Colon (tissue), 2 donors: ENCODE results near the gene HDAC9.
A peak's percentile ranks its signal among the peaks of the same experiment; 100 is the strongest.

Experiments
- FAIRE-seq: peaks from 2 replicates; lab custom pipeline; 2012; peaks lifted over from hg19 to GRCh38; lab: Jason Lieb, UNC
- donor health status: control.
- donor health status: control.

The HDAC9 gene

DNA sequence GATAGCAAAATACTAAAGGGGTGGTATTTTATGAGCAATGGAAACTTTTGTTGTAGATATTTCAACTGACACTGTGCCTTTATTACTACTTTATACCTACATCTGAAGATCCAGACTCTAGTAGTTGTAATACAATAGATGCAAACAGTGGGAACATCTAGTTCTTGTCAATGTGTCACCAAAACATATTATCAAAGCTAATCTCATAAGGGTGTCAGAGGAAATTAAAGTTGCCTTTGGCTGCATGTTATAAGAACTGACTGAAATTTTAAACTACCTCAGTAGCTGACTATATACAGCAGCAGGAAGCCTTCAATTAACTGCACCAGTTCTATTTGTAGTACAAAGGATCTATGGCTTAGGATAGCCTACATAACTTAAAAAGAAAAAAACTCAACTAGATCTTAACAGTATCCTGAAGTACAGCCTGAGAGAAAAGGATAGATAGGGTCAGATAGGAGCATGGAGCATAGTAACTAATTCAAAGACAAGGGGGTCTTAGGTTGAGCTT lies 30.9 kb downstream of the HDAC9 start:
- FAIRE-seq, result no peak

DNA sequence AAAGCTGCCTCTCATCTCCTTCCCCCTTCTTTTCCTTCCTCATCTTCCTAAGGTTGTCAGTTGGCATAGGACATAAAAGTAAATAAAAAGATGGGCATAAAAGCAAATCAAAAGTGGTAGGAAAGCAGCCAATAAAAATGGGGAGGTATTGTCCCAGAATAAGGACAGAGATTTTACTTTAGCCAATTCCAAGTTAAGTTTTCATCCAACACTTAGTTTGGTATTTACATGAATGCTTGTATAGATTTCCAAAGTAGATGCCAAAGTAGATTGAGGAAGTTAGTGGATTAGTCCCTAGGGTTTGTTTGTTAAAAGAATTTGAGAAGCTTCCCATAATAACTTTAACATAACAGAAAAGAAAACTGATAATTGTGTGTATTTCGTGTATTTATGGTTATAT lies 33.7 kb downstream of the HDAC9 start:
- no peak for FAIRE-seq

DNA sequence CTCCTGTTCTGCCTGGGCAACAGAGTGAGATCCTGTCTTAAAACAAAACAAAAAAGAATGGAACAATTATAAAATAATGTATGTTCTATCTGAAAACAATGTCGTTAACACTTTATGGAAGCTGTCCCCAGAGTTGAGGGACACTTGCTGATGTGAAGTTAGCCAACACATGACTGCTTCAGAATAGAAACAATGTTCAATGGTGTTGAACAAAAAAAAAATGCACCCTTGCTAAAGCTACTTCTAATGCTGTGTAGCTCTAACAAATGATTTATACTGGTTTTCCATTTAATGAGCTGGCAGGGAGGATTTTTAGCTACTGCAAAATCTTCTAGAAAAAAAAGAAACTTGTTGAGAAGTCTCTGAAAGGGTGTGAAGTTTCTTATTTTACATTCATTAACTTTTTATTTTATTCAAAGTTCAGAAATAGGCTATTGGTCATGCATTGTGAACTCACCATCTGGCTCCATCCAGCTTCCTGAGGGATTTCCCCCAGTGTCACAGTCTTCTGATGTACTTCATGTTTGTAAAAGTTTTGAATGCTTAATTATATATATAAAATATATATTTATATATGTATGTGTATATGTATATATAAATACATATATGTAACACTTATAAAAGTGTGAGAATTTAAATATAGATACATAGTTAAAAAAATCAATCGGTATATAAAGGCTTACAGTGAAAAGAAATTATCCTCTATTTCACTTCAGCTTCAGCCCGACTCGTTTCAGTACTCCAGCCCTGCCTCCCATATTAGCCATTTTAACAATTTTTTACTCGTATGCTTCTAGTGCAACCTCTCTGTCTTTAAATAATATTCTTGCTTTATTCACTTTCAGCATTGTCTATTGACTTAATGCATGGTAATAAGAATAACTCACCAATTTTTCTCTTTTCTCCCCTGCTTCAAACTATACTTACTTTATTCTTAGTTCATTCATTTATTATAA lies 35.0 kb downstream of the HDAC9 start:
- FAIRE-seq, result peak; percentile 36

DNA sequence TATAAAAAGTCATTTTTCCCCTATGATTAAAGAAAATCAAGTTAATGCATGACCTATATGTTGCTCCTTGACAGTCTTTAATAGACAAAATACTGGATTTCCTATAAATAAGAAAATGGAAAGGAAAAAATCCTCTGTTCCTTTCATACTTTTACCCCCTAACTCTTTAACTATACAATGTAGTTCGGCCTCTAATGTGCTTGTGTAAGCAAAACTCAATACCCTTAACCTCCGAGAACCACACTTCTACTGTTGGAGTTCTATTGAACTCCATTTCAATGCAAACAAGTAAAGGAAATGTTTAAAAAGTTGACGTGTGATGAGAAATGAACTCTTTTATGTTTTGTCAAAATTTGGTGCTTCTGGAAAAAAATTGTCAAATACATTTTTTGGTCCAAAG lies 36.0 kb downstream of the HDAC9 start:
- FAIRE-seq, result no peak

DNA sequence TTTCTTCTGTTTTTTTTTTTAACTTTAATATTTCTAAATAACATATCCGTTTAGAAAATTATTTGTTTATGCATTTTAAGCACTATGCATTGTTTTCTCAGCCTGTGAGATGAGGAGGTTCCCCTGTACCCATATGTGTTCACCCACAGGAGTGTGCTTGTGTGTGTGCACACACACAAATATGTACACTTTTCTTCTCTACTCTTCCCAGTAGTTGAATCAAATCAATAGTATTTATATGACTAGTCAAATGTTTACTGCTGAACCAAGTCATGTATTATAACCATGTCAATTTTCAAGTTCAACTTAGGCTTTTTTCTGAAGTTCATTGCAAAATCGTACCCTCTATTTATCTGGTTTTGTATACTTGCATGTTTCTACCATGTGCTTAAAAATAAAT lies 37.3 kb downstream of the HDAC9 start:
- no peak for FAIRE-seq

DNA sequence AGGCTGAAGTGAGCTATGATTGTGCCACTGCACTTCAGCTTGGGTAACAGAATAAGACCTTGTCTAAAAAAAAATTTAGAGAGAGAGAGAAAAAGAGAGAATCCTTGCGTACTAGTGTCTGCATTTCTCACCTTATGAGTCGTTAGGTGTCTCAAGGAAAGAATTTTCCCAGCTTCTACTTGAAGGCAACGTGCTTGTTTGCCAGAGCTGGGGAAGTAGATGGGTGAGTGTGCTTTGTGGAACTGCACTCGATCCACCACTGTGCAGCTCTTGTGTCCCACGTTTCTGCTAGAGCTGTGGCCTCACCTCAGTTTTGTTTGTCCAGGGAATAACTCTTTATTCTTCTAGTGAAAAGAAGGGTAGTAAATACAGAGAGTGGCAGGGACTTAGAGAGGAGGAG lies 38.9 kb downstream of the HDAC9 start:
- no peak for FAIRE-seq

DNA sequence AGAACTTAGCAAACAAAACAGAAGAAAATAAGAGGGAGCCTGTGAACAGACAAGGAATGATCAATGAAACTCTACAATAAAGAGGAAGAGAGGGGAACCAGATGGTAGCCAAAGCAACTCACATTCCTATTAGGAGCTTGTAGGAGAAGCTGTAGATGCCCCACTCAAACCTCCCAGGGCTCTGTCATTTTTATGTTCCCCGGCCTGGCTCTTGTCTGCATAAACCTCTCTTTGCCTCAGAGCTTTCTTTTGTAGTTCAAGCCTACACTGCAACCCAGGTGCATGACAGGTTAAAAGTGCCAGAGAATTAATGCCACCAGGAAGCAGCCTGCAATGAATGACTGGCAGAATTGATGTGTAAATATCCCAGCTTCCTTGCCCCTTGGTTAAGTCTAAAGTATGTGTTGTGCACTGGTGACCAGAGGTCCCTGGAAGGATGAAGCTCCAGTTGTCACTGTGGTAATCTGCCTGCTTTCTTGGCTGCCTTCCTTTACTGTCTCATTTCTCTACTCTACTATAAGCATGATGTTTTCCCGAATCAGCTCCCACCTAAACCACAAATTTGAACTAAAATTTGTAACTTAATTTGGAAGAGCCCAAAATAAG lies 40.4 kb downstream of the HDAC9 start:
- no peak for FAIRE-seq

DNA sequence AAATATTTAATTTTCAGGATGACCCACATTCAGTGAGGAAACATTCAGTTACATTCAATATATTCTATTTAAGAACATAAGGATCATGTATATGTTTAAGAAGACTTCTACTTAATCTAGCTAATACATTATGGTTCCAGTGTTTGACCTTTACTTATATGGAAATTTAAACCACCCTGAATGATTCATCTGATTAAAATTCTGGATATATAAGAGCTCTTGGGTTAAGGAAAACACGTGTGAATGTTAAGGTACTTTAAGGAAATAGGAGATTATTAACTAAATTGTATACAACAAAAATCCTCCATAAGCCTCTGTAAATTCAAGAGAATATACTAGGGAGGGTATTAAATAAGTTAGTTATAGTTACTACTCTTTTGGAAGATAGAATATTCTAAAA lies 40.9 kb downstream of the HDAC9 start:
- FAIRE-seq, result no peak

DNA sequence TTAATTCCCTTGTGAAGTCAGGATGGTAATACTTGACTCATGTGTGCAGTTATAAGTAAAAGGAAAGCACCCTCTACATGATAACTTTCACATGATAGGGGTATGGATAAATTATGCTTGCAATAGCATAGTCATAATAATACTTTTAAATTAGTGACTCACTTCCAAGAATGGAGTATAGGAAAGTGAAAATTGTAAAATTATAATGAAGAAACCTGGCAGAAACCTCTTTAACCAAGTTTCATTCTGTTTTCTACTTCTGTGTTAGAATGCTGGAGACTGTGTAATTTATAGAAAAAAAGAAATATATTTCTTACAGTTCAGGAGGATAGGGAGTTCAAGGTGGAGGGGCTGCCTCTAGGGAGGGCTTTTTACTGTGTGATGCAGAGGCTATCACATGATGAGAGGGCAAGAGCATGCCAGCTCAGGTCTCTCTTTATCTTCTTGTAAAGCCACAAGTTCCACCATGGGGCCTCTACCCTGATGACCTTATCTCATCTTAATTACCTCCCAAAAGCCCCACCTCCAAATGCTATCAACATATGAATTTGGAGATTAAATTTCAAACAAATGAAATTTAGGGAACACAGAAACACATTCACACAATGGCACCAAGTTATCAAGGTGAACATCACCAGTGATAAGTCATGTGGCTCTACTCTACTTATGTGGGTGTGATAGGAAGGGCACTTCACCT lies 43.2 kb downstream of the HDAC9 start:
- no peak for FAIRE-seq

DNA sequence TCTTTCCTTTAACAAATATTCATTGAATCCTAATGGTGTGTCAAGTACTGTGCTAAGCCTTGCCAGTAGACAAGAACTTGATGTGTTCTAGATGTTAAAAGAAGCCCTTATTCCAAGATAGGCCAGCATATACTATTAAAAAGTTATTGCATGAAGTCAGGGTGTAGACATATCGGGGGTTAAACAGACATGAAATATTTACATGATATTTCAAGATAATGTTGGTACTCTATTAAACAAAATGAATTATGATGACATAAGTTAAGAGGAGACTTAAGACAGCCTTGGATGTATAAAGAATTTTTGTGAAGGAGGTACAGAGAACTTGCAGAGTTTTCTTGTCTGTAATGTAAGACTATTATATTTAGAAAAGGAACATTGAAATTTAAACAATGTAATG lies 44.8 kb downstream of the HDAC9 start:
- FAIRE-seq, result no peak

DNA sequence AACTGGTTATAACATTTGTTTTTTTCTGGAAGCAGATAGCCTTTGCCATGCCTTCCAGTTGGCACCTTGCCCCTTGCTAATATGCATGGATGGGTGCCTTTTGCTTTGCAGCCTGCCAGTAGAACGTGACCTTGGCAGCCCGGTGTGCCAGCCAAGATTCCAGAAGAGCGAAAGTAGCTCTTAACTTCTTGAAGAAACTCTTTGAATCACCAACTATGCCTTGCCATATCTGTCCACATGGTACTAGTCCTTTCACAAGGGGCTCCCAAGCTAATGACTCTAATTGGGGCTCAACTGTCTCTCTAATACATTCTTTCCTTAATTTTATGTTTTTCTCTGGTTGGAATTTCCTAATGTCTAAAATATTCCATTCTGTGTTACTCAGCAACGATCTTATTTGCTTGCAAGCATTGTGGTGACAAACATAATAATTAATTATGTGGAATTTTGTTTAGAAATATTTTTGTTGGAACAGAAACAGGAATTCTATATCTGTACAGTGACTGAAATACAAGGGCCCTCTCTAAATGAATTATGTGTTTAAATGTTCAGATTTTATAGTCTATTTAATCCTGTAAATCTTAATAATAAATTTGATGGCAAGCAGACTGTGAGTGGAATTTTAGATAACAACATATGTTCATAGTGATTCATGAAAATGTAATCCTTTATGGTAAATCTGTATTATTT lies 45.8 kb downstream of the HDAC9 start:
- peak; percentile 43 for FAIRE-seq

DNA sequence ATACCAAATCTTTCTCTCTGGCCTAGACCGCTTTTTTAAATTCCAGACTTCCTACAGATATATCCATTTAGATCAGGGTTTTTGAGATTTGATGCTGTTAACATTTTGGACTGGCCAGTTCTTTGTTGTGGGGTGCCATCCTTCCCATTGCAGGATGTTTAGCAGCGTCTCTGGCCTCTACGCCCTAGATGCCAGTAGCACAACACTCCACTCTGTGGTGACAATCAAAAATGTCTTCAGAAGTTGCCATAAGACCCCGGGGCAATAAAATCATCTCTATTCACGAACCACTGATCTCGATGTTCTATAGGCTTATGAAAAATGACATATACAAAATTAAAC lies 46.3 kb downstream of the HDAC9 start:
- FAIRE-seq, result no peak

DNA sequence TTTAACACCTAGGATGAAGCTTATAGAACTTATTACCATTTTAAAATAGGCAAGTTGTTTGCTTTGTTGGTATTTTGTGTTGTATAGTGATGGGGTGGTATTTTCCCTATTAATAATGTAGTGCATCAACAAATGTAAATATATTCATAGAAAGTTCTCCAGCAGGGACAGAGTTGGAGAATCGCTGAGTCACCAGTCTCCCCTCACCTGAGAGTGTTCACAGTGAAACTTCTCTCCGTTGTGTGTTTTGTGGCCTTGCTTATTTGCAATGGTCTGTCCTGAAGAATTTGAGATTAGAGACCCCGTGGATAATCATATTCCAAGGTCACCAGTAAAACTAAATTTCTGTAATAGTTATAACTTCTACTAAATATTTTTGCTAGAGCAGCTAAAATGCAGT lies 51.0 kb downstream of the HDAC9 start:
- FAIRE-seq, result no peak

DNA sequence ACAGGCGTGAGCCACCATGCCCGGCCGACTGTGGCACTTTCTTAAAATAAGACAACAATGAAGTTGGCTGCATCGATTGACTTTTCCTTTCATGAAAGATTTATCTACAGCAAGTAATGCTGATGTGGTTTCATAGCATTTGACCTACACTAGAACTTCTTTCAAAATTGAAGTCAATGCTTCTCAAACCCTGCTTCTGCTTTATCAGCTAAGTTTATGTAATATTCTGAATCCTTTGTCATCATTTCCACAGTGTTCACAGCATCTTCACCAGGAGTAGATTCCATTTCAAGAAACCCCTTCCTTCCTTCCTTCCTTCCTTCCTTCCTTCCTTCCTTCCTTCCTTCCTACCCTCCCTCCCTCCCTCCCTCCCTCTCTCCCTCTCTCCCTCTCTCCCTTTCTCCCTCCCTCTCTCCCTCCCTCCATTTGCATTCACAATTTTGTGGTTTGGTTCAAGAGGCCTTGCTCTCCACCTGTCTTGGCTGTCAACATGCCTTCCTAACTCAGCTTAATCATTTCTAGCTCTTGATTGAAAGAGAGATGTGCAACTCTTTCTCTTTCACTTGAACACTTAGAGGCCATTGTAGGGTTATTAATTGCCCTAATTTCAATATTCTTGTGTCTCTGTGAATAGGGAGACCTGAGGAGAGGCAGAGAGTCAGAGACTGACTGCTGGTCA lies 52.1 kb downstream of the HDAC9 start:
- no peak for FAIRE-seq

DNA sequence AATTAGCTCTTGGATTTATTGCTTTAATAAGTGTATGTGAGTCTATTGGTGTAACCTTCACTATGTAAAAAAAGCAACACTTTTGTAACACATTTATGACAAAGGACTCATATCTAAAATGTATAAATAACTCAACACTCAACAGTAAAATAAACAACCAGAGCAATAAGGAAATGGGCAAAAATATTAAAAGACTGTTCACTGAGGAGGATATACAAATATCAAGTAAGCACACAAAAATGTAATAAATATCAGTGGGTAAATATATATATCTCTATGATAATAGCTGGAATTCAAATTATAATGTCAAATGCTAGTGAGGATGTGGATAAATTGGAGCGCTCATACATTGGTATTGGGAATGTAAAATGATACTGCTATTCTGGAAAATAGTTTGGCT lies 53.0 kb downstream of the HDAC9 start:
- no peak for FAIRE-seq

DNA sequence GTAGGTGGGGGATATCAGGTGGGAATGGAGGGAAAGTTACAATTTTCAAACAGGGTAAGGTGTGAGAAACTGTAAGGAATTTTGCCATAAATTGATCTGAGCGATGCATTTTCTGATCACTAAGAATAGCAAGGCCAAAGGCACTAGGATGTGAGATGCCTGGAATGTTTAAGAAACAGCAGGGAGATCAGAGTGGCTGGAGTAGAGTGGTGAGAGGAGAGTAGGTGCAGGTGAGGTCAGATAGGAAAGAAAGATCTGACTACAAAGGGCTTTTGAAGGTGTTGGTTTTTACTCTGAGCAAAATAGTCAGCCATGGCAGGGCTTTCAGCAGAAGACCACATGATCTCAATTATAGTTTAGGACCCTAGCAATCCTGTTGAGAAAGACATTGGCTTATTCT lies 55.0 kb downstream of the HDAC9 start:
- FAIRE-seq, result no peak

DNA sequence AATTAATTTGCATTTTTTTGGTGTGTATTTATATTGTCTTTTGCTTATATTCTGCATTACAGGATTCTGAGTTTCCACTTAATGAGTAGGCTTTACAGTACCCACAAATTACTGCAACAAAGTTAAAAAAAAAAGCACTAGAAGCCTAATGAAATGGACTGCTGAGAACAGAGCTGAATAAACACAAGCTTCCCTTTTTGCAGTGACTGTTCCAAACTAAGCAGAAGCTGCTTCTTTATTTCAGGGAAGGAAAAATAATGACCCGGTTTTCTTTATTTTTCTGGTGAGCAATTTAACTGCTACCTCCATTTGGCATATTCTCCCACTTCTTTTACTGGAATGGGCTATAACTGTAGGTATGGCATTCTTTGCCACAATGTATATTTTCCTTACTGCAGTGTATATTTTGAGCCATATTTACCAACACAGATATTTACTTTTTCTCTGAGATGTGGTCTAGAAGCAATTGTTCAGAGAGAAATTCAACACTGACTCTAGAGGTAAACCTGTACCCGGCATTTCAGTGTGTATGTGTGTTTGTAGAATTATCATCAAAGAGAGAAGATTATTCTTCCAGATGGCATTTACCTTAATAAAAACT lies 56.9 kb downstream of the HDAC9 start:
- FAIRE-seq, result no peak

DNA sequence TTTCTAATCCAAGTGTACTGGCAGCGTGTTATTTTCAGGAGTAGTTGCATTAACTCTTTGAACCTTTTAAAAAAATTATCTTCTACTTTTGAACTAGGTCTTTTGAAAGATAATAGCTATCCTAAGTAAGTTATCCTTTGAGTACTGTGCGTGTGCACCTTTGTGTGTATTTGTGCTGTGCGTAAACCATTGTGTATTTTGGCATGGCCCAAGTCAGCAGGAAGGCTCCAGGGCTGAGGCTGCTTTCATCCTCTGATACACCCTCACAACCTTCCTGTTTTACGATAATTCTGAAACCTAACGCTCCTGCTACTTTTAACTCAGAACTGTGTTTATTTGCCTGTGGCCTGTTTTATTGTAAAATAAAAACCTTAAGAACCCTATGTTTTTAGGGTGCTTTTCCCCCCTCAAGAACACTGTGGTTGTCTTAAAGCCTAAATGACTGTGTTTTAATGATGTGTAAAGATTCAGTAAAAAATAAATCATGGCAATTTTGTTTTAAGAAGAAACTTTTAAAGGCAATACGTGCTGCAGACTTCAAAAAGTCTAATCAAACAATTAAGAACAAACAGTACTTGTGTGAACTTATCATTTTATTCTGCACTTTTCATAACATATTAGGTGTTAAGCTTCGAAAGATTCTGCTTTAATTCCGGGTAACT lies 57.5 kb downstream of the HDAC9 start:
- no peak for FAIRE-seq

DNA sequence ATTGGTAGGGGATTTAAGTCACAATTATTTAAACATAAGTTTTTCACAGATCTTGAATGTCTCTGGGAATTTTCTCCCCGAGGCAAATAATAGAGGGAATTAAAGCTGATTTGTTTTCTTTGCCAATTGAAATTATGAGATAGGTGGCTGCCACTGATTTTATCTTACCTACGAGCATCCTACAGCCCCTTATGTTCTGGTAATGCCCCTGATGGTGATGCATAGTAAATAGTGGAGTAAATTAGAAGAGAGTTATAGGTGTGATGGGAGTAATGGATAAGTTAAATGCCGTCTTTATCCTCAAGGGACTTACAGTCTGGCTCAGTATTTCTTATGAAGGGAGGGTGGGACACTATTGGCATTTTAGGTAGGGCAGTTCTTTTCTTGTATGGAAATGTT lies 58.1 kb downstream of the HDAC9 start:
- no peak for FAIRE-seq

DNA sequence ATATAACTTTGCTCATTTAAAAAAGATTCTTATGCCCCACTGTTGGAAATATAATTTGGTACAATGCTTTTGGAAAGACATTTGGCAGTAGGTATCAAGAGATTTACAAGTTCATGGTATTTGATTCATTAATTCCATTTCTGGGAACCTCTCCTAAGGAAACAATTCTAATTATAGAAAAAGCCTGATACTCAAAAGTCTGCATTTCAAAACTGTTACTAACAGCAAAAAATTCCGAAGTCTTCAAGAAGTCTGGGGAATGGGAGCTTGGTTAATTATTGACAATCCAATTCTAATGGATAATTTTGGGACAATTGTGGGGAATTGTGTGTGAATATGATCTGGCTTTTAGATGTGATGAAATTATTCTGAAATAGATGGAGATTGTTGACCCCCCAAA lies 59.6 kb downstream of the HDAC9 start:
- no peak for FAIRE-seq

DNA sequence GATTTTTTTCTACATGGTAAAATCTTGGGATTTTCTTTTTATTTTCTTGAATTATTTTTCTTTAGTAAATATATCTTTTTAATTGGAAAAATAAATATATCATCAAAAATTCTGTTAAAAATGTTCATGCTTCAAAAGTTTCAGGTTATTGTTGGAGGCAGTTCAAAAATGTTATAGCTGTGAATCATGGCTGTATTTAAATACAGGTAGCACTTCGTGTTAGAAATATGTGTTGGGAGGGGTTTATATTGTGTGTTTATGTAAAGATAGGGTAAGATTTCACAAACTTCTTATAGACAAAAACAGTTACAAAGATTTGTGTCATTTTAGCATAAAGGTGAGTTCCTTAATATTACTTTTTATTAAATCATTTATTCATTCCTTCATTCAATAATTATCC lies 60.4 kb downstream of the HDAC9 start:
- FAIRE-seq, result no peak
